GM10248 (cell line): ENCODE data around the gene AKAP13.

Experiments
- CTCF ChIA-PET: fragments of 300-600 bp; sonication (Branson Sonifier 250); formaldehyde crosslinking; extraction: SDS; loops from one replicate; lab custom pipeline; 2021; ENCODE audit warnings: antibody characterized with exemption; lab: Yijun Ruan, JAX
- POLR2A ChIA-PET: fragments of 350-650 bp; sonication (Branson Sonifier 250); formaldehyde crosslinking; extraction: SDS; loops from one replicate; lab custom pipeline; 2020; ENCODE audit warnings: antibody characterized with exemption; lab: Yijun Ruan, JAX
- DNase-seq: peaks from one replicate; pipeline ENCODE4 v3.0.0; 2012; ENCODE audit errors: extremely low spot score
- TF ChIP-seq, protein P1 (sequence below): IDR thresholded peaks from 2 replicates; pipeline ENCODE4 v1.5.1; 2012; ENCODE audit warnings: mild to moderate bottlenecking, low read depth; ENCODE audit errors: extremely low read depth, missing control alignments, control extremely low read depth

The AKAP13 gene

GRCh38 chr15:85408270-85408746 is 27.9 kb downstream of the AKAP13 start:
- CTCF ChIA-PET, result interaction anchor here (1.1 to 1.3 kb wide), 2 partner anchors 32 to 77 kb away, joined by 3 read pairs; no protein-coding TSS in a partner anchor
- DNase-seq, result peak; percentile 39
- TF ChIP-seq, protein P1, sequence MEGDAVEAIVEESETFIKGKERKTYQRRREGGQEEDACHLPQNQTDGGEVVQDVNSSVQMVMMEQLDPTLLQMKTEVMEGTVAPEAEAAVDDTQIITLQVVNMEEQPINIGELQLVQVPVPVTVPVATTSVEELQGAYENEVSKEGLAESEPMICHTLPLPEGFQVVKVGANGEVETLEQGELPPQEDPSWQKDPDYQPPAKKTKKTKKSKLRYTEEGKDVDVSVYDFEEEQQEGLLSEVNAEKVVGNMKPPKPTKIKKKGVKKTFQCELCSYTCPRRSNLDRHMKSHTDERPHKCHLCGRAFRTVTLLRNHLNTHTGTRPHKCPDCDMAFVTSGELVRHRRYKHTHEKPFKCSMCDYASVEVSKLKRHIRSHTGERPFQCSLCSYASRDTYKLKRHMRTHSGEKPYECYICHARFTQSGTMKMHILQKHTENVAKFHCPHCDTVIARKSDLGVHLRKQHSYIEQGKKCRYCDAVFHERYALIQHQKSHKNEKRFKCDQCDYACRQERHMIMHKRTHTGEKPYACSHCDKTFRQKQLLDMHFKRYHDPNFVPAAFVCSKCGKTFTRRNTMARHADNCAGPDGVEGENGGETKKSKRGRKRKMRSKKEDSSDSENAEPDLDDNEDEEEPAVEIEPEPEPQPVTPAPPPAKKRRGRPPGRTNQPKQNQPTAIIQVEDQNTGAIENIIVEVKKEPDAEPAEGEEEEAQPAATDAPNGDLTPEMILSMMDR, result no peak
- POLR2A ChIA-PET, result no interaction called here

- CTCF ChIA-PET, result interaction anchor here (0.8 to 7.4 kb wide), 18 partner anchors 9 to 122 kb away, joined by 3 to 80 read pairs (median 9); no protein-coding TSS in a partner anchor
These were observed 31.7 kb downstream of the AKAP13 start for GRCh38 chr15:85412066-85412465.

GRCh38 chr15:85412956-85413854 is 32.8 kb downstream of the AKAP13 start:
- peak; percentile 86 for DNase-seq
- POLR2A ChIA-PET, result interaction anchor here (1.0 kb wide), 2 partner anchors 12 to 28 kb away, joined by 4 read pairs; no protein-coding TSS in a partner anchor
- CTCF ChIA-PET, result interaction anchor here (0.8 to 7.4 kb wide), 31 partner anchors 9 to 123 kb away, joined by 3 to 80 read pairs (median 6); no protein-coding TSS in a partner anchor
- TF ChIP-seq, protein P1, result peak; percentile 10

More at GRCh38 chr15:85412066-85412465, 31.7 kb downstream of the AKAP13 start:
- POLR2A ChIA-PET, result interaction anchor here (0.5 to 1.0 kb wide), 2 partner anchors 21 to 30 kb away, joined by 4 to 7 read pairs; no protein-coding TSS in a partner anchor
- TF ChIP-seq, protein P1, result no peak
- DNase-seq, result no peak

GRCh38 chr15:85414037-85414436 is 33.6 kb downstream of the AKAP13 start:
- CTCF ChIA-PET, result interaction anchor here (0.8 to 7.4 kb wide), 26 partner anchors 10 to 246 kb away, joined by 3 to 80 read pairs (median 7); no protein-coding TSS in a partner anchor
- POLR2A ChIA-PET, result interaction anchor here (1.0 kb wide), 1 partner anchor 13 kb away, joined by 4 read pairs; no protein-coding TSS in a partner anchor

GRCh38 chr15:85414495-85414894 is 34.1 kb downstream of the AKAP13 start:
- POLR2A ChIA-PET, result no interaction called here
- TF ChIP-seq, protein P1, result peak; percentile 35
- peak; percentile 37 for DNase-seq
- CTCF ChIA-PET, result interaction anchor here (0.8 to 7.4 kb wide), 25 partner anchors 9 to 246 kb away, joined by 3 to 80 read pairs (median 7); no protein-coding TSS in a partner anchor

More at GRCh38 chr15:85414037-85414436, 33.6 kb downstream of the AKAP13 start:
- DNase-seq, result no peak
- TF ChIP-seq, protein P1, result no peak

DNA sequence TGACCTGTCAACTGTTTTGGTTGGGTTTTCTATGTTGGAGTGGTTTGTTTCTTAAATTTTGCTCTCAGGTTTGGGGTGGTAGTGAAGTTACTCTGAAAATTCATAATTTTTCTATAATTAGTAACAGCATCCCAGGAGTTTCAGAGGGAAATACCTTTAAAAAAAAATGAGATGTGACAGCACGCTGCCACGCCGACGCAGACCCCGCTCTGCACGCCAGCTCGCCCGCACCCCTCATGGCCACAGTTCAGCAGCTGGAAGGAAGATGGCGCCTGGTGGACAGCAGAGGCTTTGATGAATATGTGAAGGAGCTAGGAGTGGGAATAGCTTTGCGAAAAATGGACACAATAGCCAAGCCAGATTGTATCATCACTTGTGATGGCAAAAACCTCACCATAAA is 34.6 kb downstream of the AKAP13 start:
- TF ChIP-seq, protein P1, result no peak
- no peak for DNase-seq
- CTCF ChIA-PET, result interaction anchor here (1.1 to 7.4 kb wide), 20 partner anchors 9 to 247 kb away, joined by 3 to 80 read pairs (median 8); no protein-coding TSS in a partner anchor
- POLR2A ChIA-PET, result no interaction called here
